ENCODE measurements around the gene NEO1. TPM values are rescaled to one million over a fixed set of nuclear protein-coding genes. Genes with fewer than 3 reads are reported as not detected.
"Not testable (repeated sequence)": the region's sequence is repeated elsewhere in the genome, so short reads cannot be mapped to it uniquely, and the experiment has no call there.

NEO1 gene
- total RNA-seq, 8 experiments from 2014 or later: 21.5 to 98.0 (median 48.5) TPM

GRCh38 chr15:73221450-73221849, 169.2 kb downstream of the NEO1 start:
- WGBS, 10 experiments: no CpG with 5 or more reads among the region's 11 CpGs
- not testable (repeated sequence) for H3K4me1 ChIP-seq (replicated peaks in 1 of 2); ATAC-seq (replicated peaks in 6 of 8)

GRCh38 chr15:73225358-73226015, 173.2 kb downstream of the NEO1 start:
- WGBS, 10 experiments: 43 to 100% (median 84%) methylated on average over 1 to 6 of the region's 13 CpGs; no CpG with 5 or more reads in 5 of the 10 experiments
- H3K27ac ChIP-seq: no peak overlapping the region
- no peaks in the 10 kb centered on the region for H3K4me1 ChIP-seq (replicated peaks in 1 of 2)
- in situ Hi-C loops (cut with MboI; ENCODE audit: low pct_unique_long_range_greater_than_20kb in 2 of 9, low sequenced_read_pairs in 9 of 9, unreplicated experiment in 9 of 9): no loop called here
- H3K4me3 ChIP-seq: no peak overlapping the region
- ATAC-seq (replicated peaks in 6 of 8): peak in 3 of 8 experiments; percentile 42 to 71 (median 69)

More at GRCh38 chr15:73221450-73221849, 169.2 kb downstream of the NEO1 start:
- H3K27ac ChIP-seq; in situ Hi-C loops (cut with MboI; ENCODE audit: low pct_unique_long_range_greater_than_20kb in 2 of 9, low sequenced_read_pairs in 9 of 9, unreplicated experiment in 9 of 9); H3K4me3 ChIP-seq: not testable (repeated sequence)

GRCh38 chr15:73226093-73226814, 174.0 kb downstream of the NEO1 start:
- no peak overlapping the region for H3K27ac ChIP-seq
- 0 to 100% (median 82%) methylated on average over 2 to 8 of the region's 9 CpGs for WGBS, 10 experiments
- no peaks in the 10 kb centered on the region for H3K4me1 ChIP-seq (replicated peaks in 1 of 2)
- no peak overlapping the region for H3K4me3 ChIP-seq
- peak in 6 of 8 experiments; percentile 45 to 98 (median 63) for ATAC-seq (replicated peaks in 6 of 8)
- in situ Hi-C loops (cut with MboI; ENCODE audit: low pct_unique_long_range_greater_than_20kb in 2 of 9, low sequenced_read_pairs in 9 of 9, unreplicated experiment in 9 of 9): no loop called here

- ATAC-seq (replicated peaks in 6 of 8): peak in 2 of 8 experiments; percentile 5 to 23
- H3K4me1 ChIP-seq (replicated peaks in 1 of 2): no peaks in the 10 kb centered on the region
- no peak overlapping the region for H3K4me3 ChIP-seq
- H3K27ac ChIP-seq: no peak overlapping the region
- WGBS, 10 experiments: 60 to 100% (median 84%) methylated on average over 1 to 6 of the region's 6 CpGs; no CpG with 5 or more reads in 1 of the 10 experiments
- in situ Hi-C loops (cut with MboI; ENCODE audit: low pct_unique_long_range_greater_than_20kb in 2 of 9, low sequenced_read_pairs in 9 of 9, unreplicated experiment in 9 of 9): no loop called here
Measured at GRCh38 chr15:73227433-73228056, 175.3 kb downstream of the NEO1 start.

- no peak for ATAC-seq (replicated peaks in 6 of 8)
- in situ Hi-C loops (cut with MboI; ENCODE audit: low pct_unique_long_range_greater_than_20kb in 2 of 9, low sequenced_read_pairs in 9 of 9, unreplicated experiment in 9 of 9): no loop called here
- no peak overlapping the region for H3K27ac ChIP-seq
- no peaks in the 10 kb centered on the region for H3K4me1 ChIP-seq (replicated peaks in 1 of 2)
- WGBS, 10 experiments: 77 to 100% (median 100%) methylated on average over 1 of the region's 1 CpG; no CpG with 5 or more reads in 1 of the 10 experiments
- no peak overlapping the region for H3K4me3 ChIP-seq
Measured at GRCh38 chr15:73228128-73228646, 175.9 kb downstream of the NEO1 start.

- no peak overlapping the region for H3K4me3 ChIP-seq
- no peak overlapping the region for H3K27ac ChIP-seq
- H3K4me1 ChIP-seq (replicated peaks in 1 of 2): no peaks in the 10 kb centered on the region
- in situ Hi-C loops (cut with MboI; ENCODE audit: low pct_unique_long_range_greater_than_20kb in 2 of 9, low sequenced_read_pairs in 9 of 9, unreplicated experiment in 9 of 9): no loop called here
- 0 to 67% (median 19%) methylated on average over 1 to 2 of the region's 2 CpGs; no CpG with 5 or more reads in 5 of the 10 experiments for WGBS, 10 experiments
- ATAC-seq (replicated peaks in 6 of 8): peak in 2 of 8 experiments; percentile 57 to 67
Measured at GRCh38 chr15:73231661-73232419, 179.6 kb downstream of the NEO1 start.

GRCh38 chr15:73232776-73233175, 180.5 kb downstream of the NEO1 start:
- H3K4me3 ChIP-seq: no peak overlapping the region
- no peak overlapping the region for H3K27ac ChIP-seq
- ATAC-seq (replicated peaks in 6 of 8): no peak
- 60 to 100% (median 100%) methylated on average over 1 to 2 of the region's 2 CpGs; no CpG with 5 or more reads in 2 of the 10 experiments for WGBS, 10 experiments
- H3K4me1 ChIP-seq (replicated peaks in 1 of 2): no peaks in the 10 kb centered on the region
- in situ Hi-C loops (cut with MboI; ENCODE audit: low pct_unique_long_range_greater_than_20kb in 2 of 9, low sequenced_read_pairs in 9 of 9, unreplicated experiment in 9 of 9): no loop called here

- no peak overlapping the region for H3K27ac ChIP-seq
- H3K4me3 ChIP-seq: no peak overlapping the region
- no peak for ATAC-seq (replicated peaks in 6 of 8)
- H3K4me1 ChIP-seq (replicated peaks in 1 of 2): no peaks in the 10 kb centered on the region
- in situ Hi-C loops (cut with MboI; ENCODE audit: low pct_unique_long_range_greater_than_20kb in 2 of 9, low sequenced_read_pairs in 9 of 9, unreplicated experiment in 9 of 9): no loop called here
- 82 to 100% (median 95%) methylated on average over 1 to 5 of the region's 5 CpGs; no CpG with 5 or more reads in 1 of the 10 experiments for WGBS, 10 experiments
Measured at GRCh38 chr15:73233623-73234022, 181.4 kb downstream of the NEO1 start.

- WGBS, 10 experiments: 9 to 90% (median 38%) methylated on average over 1 to 3 of the region's 3 CpGs
- no peak overlapping the region for H3K27ac ChIP-seq
- in situ Hi-C loops (cut with MboI; ENCODE audit: low pct_unique_long_range_greater_than_20kb in 2 of 9, low sequenced_read_pairs in 9 of 9, unreplicated experiment in 9 of 9): no loop called here
Measured at GRCh38 chr15:73237910-73238309, 185.6 kb downstream of the NEO1 start.

GRCh38 chr15:73239564-73240215, 187.4 kb downstream of the NEO1 start:
- ATAC-seq (replicated peaks in 6 of 8): peak in 5 of 8 experiments; percentile 35 to 83 (median 51)
- no peaks in the 10 kb centered on the region for H3K4me1 ChIP-seq (replicated peaks in 1 of 2)
- 80 to 100% (median 92%) methylated on average over 1 to 8 of the region's 10 CpGs; no CpG with 5 or more reads in 3 of the 10 experiments for WGBS, 10 experiments
- in situ Hi-C loops (cut with MboI; ENCODE audit: low pct_unique_long_range_greater_than_20kb in 2 of 9, low sequenced_read_pairs in 9 of 9, unreplicated experiment in 9 of 9): no loop called here
- H3K4me3 ChIP-seq: no peak overlapping the region
- no peak overlapping the region for H3K27ac ChIP-seq

More at GRCh38 chr15:73237910-73238309, 185.6 kb downstream of the NEO1 start:
- Histone ChIP-seq H3K4me3 (no peak overlapping the region), H3K4me1 (replicated peaks in 1 of 2) (no peaks in the 10 kb centered on the region)
- no peak for ATAC-seq (replicated peaks in 6 of 8)

- peak in 4 of 8 experiments; percentile 25 to 72 (median 38) for ATAC-seq (replicated peaks in 6 of 8)
- WGBS, 10 experiments: 0 to 45% (median 27%) methylated on average over 2 to 4 of the region's 4 CpGs; no CpG with 5 or more reads in 1 of the 10 experiments
- Histone ChIP-seq H3K4me3 (no peak overlapping the region), H3K27ac (no peak overlapping the region), H3K4me1 (replicated peaks in 1 of 2) (no peaks in the 10 kb centered on the region)
- in situ Hi-C loops (cut with MboI; ENCODE audit: low pct_unique_long_range_greater_than_20kb in 2 of 9, low sequenced_read_pairs in 9 of 9, unreplicated experiment in 9 of 9): no loop called here
Measured at GRCh38 chr15:73240866-73241499, 188.7 kb downstream of the NEO1 start.

GRCh38 chr15:73244333-73244732, 192.1 kb downstream of the NEO1 start:
- no peak overlapping the region for H3K4me3 ChIP-seq
- no peak for ATAC-seq (replicated peaks in 6 of 8)
- in situ Hi-C loops (cut with MboI; ENCODE audit: low pct_unique_long_range_greater_than_20kb in 2 of 9, low sequenced_read_pairs in 9 of 9, unreplicated experiment in 9 of 9): no loop called here
- 63 to 100% (median 93%) methylated on average over 1 to 5 of the region's 6 CpGs; no CpG with 5 or more reads in 1 of the 10 experiments for WGBS, 10 experiments
- H3K27ac ChIP-seq: no peak overlapping the region
- H3K4me1 ChIP-seq (replicated peaks in 1 of 2): no peaks in the 10 kb centered on the region
